Measurements from ENCODE around the gene IGIP. TPM values are rescaled to one million over a fixed set of nuclear protein-coding genes. Genes with fewer than 3 reads are reported as not detected.

IGIP gene
- total RNA-seq, 1 donor from 2014 or later, result 2.4 TPM

DNA sequence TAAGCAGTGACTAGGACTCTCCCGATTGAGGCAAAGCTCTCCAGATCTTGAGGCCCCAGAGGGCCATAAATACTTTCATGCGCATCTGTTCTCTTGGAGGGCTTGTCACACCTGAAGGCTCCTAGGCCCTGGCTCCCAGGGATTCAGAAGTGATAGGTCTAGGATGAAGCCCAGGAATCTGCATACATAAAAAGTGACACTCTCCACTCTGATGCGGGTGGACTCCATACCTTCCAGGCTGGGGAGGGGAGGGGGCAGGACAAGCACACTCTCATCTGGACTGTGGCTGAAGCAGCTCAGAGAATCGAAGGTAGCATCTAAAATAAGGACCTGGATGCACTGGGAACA, 40.2 kb downstream of the IGIP start:
- H3K36me3 ChIP-seq (ENCODE audit: insufficient read depth, low read length), result no peaks in the 10 kb centered on the region
- H3K4me1 ChIP-seq (ENCODE audit: insufficient read depth, low read length), result no peaks in the 10 kb centered on the region
- no peaks in the 10 kb centered on the region for H3K27me3 ChIP-seq (ENCODE audit: insufficient read depth, low read length)
- H3K9me3 ChIP-seq (ENCODE audit: insufficient read depth, low read depth, low read length), result no peaks in the 10 kb centered on the region
- H4K20me1 ChIP-seq (ENCODE audit: insufficient read depth, low read length), result no peaks in the 10 kb centered on the region
- no peak for DNase-seq (ENCODE audit: low read depth)
- TF ChIP-seq, protein P1, sequence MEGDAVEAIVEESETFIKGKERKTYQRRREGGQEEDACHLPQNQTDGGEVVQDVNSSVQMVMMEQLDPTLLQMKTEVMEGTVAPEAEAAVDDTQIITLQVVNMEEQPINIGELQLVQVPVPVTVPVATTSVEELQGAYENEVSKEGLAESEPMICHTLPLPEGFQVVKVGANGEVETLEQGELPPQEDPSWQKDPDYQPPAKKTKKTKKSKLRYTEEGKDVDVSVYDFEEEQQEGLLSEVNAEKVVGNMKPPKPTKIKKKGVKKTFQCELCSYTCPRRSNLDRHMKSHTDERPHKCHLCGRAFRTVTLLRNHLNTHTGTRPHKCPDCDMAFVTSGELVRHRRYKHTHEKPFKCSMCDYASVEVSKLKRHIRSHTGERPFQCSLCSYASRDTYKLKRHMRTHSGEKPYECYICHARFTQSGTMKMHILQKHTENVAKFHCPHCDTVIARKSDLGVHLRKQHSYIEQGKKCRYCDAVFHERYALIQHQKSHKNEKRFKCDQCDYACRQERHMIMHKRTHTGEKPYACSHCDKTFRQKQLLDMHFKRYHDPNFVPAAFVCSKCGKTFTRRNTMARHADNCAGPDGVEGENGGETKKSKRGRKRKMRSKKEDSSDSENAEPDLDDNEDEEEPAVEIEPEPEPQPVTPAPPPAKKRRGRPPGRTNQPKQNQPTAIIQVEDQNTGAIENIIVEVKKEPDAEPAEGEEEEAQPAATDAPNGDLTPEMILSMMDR (IDR thresholded peaks at IDR 0.05; ENCODE audit: insufficient read depth, low read depth, low read length), result no peak
- no peak for TF ChIP-seq EZH2 (IDR thresholded peaks at IDR 0.05; ENCODE audit: insufficient read depth, low read length)
- H2AFZ ChIP-seq (ENCODE audit: low read depth, low read length), result no peak overlapping the region
- no peaks in the 10 kb centered on the region for H3K9me3 Mint-ChIP-seq (ENCODE audit: unreplicated experiment)
- H3K36me3 Mint-ChIP-seq (ENCODE audit: low read depth, unreplicated experiment), result no peaks in the 10 kb centered on the region
- H3K4me3 Mint-ChIP-seq (ENCODE audit: unreplicated experiment), result no peak overlapping the region
- H3K27ac ChIP-seq (ENCODE audit: low read depth, low read length), result no peak overlapping the region
- H3K9ac ChIP-seq (ENCODE audit: low read length), result no peak overlapping the region
- no peak for FAIRE-seq
- H3K27ac Mint-ChIP-seq (ENCODE audit: unreplicated experiment), result no peak overlapping the region
- no peak overlapping the region for H3K4me3 ChIP-seq (ENCODE audit: insufficient read depth, low read depth, low read length)
- H3K4me1 Mint-ChIP-seq (ENCODE audit: low read depth, unreplicated experiment), result no peaks in the 10 kb centered on the region
- H3K79me2 ChIP-seq (ENCODE audit: insufficient read depth, low read length), result no peaks in the 10 kb centered on the region
- H3K4me2 ChIP-seq (ENCODE audit: low read length), result no peak overlapping the region
- H3K27me3 Mint-ChIP-seq (ENCODE audit: low read depth, unreplicated experiment), result peaks cover 25% of the 10 kb centered on the region

DNA sequence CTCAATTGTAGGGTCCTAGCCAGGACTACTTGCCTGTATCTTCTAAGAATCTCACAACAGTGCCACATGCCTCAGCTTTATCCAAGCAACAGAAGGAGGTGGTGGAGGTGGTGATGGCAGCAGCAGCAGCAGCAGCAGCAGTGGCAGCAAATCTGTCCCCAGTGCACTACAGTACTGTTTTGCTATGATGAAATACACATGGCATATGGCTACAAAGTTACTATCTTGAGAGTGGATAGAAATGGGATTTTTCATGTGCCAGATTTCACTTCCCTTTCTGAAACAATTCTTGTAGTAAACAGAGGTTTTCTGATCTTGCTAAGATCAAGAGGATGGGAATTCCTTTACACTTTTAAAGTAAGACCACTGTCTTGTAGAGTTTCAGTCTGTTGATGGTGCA, 41.2 kb downstream of the IGIP start:
- H3K9me3 ChIP-seq (ENCODE audit: insufficient read depth, low read depth, low read length), result no peaks in the 10 kb centered on the region
- FAIRE-seq (no peak), DNase-seq (ENCODE audit: low read depth) (no peak)
- no peak overlapping the region for H3K4me2 ChIP-seq (ENCODE audit: low read length)
- no peak overlapping the region for H2AFZ ChIP-seq (ENCODE audit: low read depth, low read length)
- Mint-ChIP-seq H3K9me3 (ENCODE audit: unreplicated experiment) (no peaks in the 10 kb centered on the region), H3K4me3 (ENCODE audit: unreplicated experiment) (no peak overlapping the region), H3K4me1 (ENCODE audit: low read depth, unreplicated experiment) (no peaks in the 10 kb centered on the region), H3K36me3 (ENCODE audit: low read depth, unreplicated experiment) (no peaks in the 10 kb centered on the region), H3K27me3 (ENCODE audit: low read depth, unreplicated experiment) (peaks cover 25% of the 10 kb centered on the region), H3K27ac (ENCODE audit: unreplicated experiment) (no peak overlapping the region)
- H3K27ac ChIP-seq (ENCODE audit: low read depth, low read length), result no peak overlapping the region
- H4K20me1 ChIP-seq (ENCODE audit: insufficient read depth, low read length), result no peaks in the 10 kb centered on the region
- no peak overlapping the region for H3K4me3 ChIP-seq (ENCODE audit: insufficient read depth, low read depth, low read length)
- no peaks in the 10 kb centered on the region for H3K36me3 ChIP-seq (ENCODE audit: insufficient read depth, low read length)
- H3K79me2 ChIP-seq (ENCODE audit: insufficient read depth, low read length), result no peaks in the 10 kb centered on the region
- no peak overlapping the region for H3K9ac ChIP-seq (ENCODE audit: low read length)
- H3K27me3 ChIP-seq (ENCODE audit: insufficient read depth, low read length), result no peaks in the 10 kb centered on the region
- TF ChIP-seq EZH2 (IDR thresholded peaks at IDR 0.05; ENCODE audit: insufficient read depth, low read length), result no peak
- TF ChIP-seq, protein P1 (IDR thresholded peaks at IDR 0.05; ENCODE audit: insufficient read depth, low read depth, low read length), result no peak
- H3K4me1 ChIP-seq (ENCODE audit: insufficient read depth, low read length), result no peaks in the 10 kb centered on the region

DNA sequence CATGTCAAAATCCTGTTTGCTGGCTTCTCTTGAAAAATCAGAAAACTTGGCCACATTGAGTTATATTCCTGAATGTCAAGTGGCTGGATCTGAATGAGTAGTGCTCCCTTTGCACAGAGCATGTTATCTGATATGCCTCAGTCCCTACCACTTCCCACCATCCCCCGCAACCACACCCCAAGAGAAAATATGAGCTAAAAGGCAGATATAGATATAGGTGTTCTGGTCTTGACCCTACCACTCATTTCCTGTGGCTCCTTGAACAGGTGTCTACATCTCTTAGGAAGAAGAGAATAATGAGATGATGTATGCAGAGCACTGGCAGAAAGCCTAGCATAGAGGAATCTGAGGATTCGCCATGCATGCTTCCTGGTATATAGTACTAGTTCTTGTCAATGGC, 42.6 kb downstream of the IGIP start:
- Mint-ChIP-seq H3K9me3 (ENCODE audit: unreplicated experiment) (no peaks in the 10 kb centered on the region), H3K27me3 (ENCODE audit: low read depth, unreplicated experiment) (peaks cover 27% of the 10 kb centered on the region), H3K36me3 (ENCODE audit: low read depth, unreplicated experiment) (no peaks in the 10 kb centered on the region), H3K4me3 (ENCODE audit: unreplicated experiment) (no peak overlapping the region), H3K27ac (ENCODE audit: unreplicated experiment) (no peak overlapping the region), H3K4me1 (ENCODE audit: low read depth, unreplicated experiment) (no peaks in the 10 kb centered on the region)
- H3K9me3 ChIP-seq (ENCODE audit: insufficient read depth, low read depth, low read length), result no peaks in the 10 kb centered on the region
- H3K27ac ChIP-seq (ENCODE audit: low read depth, low read length), result no peak overlapping the region
- no peak for DNase-seq (ENCODE audit: low read depth)
- H3K4me1 ChIP-seq (ENCODE audit: insufficient read depth, low read length), result no peaks in the 10 kb centered on the region
- no peaks in the 10 kb centered on the region for H3K36me3 ChIP-seq (ENCODE audit: insufficient read depth, low read length)
- no peaks in the 10 kb centered on the region for H3K27me3 ChIP-seq (ENCODE audit: insufficient read depth, low read length)
- FAIRE-seq, result no peak
- H3K9ac ChIP-seq (ENCODE audit: low read length), result no peak overlapping the region
- H2AFZ ChIP-seq (ENCODE audit: low read depth, low read length), result no peak overlapping the region
- H3K4me2 ChIP-seq (ENCODE audit: low read length), result no peak overlapping the region
- TF ChIP-seq EZH2 (IDR thresholded peaks at IDR 0.05; ENCODE audit: insufficient read depth, low read length), result no peak
- no peaks in the 10 kb centered on the region for H3K79me2 ChIP-seq (ENCODE audit: insufficient read depth, low read length)
- no peak overlapping the region for H3K4me3 ChIP-seq (ENCODE audit: insufficient read depth, low read depth, low read length)
- H4K20me1 ChIP-seq (ENCODE audit: insufficient read depth, low read length), result no peaks in the 10 kb centered on the region

Measured in astrocyte (in vitro differentiated cells and primary cell).